Gastroesophageal sphincter (tissue), 3 donors: ENCODE measurements around the gene HDLBP.
A peak's percentile ranks its signal among the peaks of the same experiment; 100 is the strongest.

Experiments used
- POLR2A ChIP-seq, 2 donors: fragments of 450-650 bp; IDR thresholded peaks; one replicate each; pipeline ENCODE4 v1.6.1; 2017; ENCODE audit warnings: antibody characterized with exemption in 2 of 2, mild to moderate bottlenecking in 2 of 2, moderate library complexity in 1 of 2
- POLR2AphosphoS5 ChIP-seq: sonication (generic); formaldehyde crosslinking; IDR thresholded peaks from one replicate; pipeline ENCODE4 v1.6.1; 2017; ENCODE audit warnings: antibody characterized with exemption
- TF ChIP-seq, protein P1 (sequence below), 4 experiments: fragments of 200-600 bp in 2 of 4; fragments of 450-650 bp in 2 of 4; sonication (generic) in 1 of 4; IDR thresholded peaks; one replicate each; pipeline ENCODE4 v1.5.1; 2017 to 2019; ENCODE audit warnings: antibody characterized with exemption in 4 of 4, mild to moderate bottlenecking in 2 of 4, moderate library complexity in 2 of 4

GRCh38 chr2:241217320-241218031, 98.0 kb downstream of the HDLBP start:
- TF ChIP-seq POLR2A (IDR thresholded peaks at IDR 0.05) (peak in 1 of 2 donors; percentile 20), POLR2AphosphoS5 (peak; percentile 25)
- TF ChIP-seq, protein P1, sequence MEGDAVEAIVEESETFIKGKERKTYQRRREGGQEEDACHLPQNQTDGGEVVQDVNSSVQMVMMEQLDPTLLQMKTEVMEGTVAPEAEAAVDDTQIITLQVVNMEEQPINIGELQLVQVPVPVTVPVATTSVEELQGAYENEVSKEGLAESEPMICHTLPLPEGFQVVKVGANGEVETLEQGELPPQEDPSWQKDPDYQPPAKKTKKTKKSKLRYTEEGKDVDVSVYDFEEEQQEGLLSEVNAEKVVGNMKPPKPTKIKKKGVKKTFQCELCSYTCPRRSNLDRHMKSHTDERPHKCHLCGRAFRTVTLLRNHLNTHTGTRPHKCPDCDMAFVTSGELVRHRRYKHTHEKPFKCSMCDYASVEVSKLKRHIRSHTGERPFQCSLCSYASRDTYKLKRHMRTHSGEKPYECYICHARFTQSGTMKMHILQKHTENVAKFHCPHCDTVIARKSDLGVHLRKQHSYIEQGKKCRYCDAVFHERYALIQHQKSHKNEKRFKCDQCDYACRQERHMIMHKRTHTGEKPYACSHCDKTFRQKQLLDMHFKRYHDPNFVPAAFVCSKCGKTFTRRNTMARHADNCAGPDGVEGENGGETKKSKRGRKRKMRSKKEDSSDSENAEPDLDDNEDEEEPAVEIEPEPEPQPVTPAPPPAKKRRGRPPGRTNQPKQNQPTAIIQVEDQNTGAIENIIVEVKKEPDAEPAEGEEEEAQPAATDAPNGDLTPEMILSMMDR (IDR thresholded peaks at IDR 0.05), result peak in 3 of 4 experiments; percentile 27 to 40 (median 37)
